Skeletal muscle tissue (tissue), 2 donors: ENCODE data around the gene PRTN3. TPM values are rescaled to one million over a fixed set of nuclear protein-coding genes. Genes with fewer than 3 reads are reported as not detected.

Experiments used
- small RNA-seq: library from RNA; depleted of rRNA; stranded (forward); fragments of <200 nt; gene quantifications from one replicate; pipeline ENCODE3, GENCODE V24; 2014
- total RNA-seq: library from RNA; depleted of rRNA; stranded (reverse); fragments of >200 nt; gene quantifications from one replicate; pipeline ENCODE4 v1.2.3, GENCODE V29; 2014

Gene PRTN3
- total RNA-seq, 1 donor from 2014 or later, result 4.7 TPM

Small RNAs within 50 kb of the gene (small RNA-seq; reads per million reads assigned to genes)
- not detected for gene MIR3187
- gene RNU6-9, result 0.07 reads per million

Other genes with a start within 250 kb of the PRTN3 start
- gene POLRMT, start 207.5 kb upstream of the PRTN3 start, total RNA-seq, result 17.7 TPM
- gene FGF22, start 201.1 kb upstream of the PRTN3 start, total RNA-seq, result not detected
- 12.0 TPM for gene RNF126, start 177.8 kb upstream of the PRTN3 start, total RNA-seq
- 7.3 TPM for gene FSTL3, start 164.6 kb upstream of the PRTN3 start, total RNA-seq
- not detected for gene PRSS57, start 145.5 kb upstream of the PRTN3 start, total RNA-seq
- 13.0 TPM for gene PALM, start 132.1 kb upstream of the PRTN3 start, total RNA-seq
- not detected for gene MISP, start 89.9 kb upstream of the PRTN3 start, total RNA-seq
- gene PTBP1, start 43.5 kb upstream of the PRTN3 start, total RNA-seq, result 50.1 TPM
- gene PLPPR3, start 19.0 kb upstream of the PRTN3 start, total RNA-seq, result 0.52 TPM
- gene AZU1, start 13.2 kb upstream of the PRTN3 start, total RNA-seq, result 2.6 TPM
- gene ELANE, start 11.3 kb downstream of the PRTN3 start, total RNA-seq, result 0.52 TPM
- gene CFD, start 18.7 kb downstream of the PRTN3 start, total RNA-seq, result 33.4 TPM
- gene MED16, start 52.2 kb downstream of the PRTN3 start, total RNA-seq, result 18.3 TPM
- not detected for gene RNU6-9, start 52.5 kb downstream of the PRTN3 start, total RNA-seq
- gene R3HDM4, start 72.2 kb downstream of the PRTN3 start, total RNA-seq, result 30.8 TPM
- not detected for gene KISS1R, start 76.3 kb downstream of the PRTN3 start, total RNA-seq
- 2.6 TPM for gene ARID3A, start 85.0 kb downstream of the PRTN3 start, total RNA-seq
- gene WDR18, start 143.3 kb downstream of the PRTN3 start, total RNA-seq, result 35.5 TPM
- not detected for gene GRIN3B, start 159.4 kb downstream of the PRTN3 start, total RNA-seq
- 25.6 TPM for gene TMEM259, start 180.1 kb downstream of the PRTN3 start, total RNA-seq
- not detected for gene RNU6-2, start 180.5 kb downstream of the PRTN3 start, total RNA-seq
- gene CNN2, start 185.6 kb downstream of the PRTN3 start, total RNA-seq, result 40.2 TPM
- gene ABCA7, start 199.1 kb downstream of the PRTN3 start, total RNA-seq, result 6.8 TPM
- 8.9 TPM for gene ARHGAP45, start 226.2 kb downstream of the PRTN3 start, total RNA-seq